NCI-H2081 treated with DMSO at 0.1 percent for 48 hours (cell line): Measurements from ENCODE around the gene CCSER1.
"Not testable (repeated sequence)": the region's sequence is repeated elsewhere in the genome, so short reads cannot be mapped to it uniquely, and the experiment has no call there.

Source experiments
- DNase-seq: peaks from one replicate; lab custom pipeline; 2025; lab: John Stamatoyannopoulos, UW

CCSER1 gene

DNA sequence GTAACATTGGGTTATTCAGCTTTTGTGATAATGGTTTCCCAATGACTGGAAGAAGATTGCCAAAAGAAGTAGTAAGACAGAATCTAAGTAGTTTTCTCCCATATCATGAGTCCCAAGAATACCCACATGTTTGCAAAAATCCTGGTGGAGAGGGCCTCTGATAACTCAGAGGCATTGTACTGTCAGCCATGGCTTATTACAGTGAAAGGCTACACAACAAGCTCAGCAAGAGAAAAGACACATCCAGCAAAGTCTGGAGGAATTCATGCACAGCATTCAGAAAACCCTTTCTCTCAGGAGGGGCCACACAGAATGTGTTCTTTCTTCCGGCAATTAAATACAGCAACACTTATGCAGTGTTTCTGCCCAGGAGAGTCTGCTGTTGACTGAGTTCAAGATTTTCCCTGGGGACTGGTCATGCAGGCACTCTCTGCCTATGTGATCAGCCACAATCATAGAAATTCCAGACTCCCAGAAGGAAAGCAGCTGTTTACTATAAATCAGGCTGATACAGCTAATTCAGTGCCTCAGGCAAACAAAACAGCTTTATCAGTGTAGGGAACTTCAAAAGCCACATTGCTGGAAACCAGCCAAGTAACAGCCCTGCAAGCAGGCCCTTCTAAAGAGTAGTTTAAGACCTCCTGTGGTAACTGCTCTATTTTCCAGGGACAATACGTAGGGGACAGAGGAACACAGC is 937.1 kb downstream of the CCSER1 start:
- peak; percentile 29 for DNase-seq

DNA sequence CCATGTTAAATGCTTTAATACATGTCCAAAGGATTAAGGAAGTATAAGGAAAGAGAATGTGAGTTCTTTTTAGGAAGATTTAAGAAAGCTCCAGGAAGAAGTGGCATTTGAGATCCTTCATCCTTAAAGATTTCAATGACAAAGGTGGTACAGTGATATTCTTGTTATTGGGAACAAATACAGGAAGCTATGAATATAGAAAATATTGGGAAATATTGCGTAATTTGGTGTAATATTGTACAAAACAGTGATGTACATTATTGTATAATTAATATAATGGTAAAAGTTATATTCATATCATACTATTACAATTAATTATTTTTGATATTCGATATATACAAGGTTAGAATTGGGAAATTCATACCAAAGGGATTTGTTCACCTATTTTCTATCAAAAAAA is 937.9 kb downstream of the CCSER1 start:
- DNase-seq = no peak

- no peak for DNase-seq
Observed at GRCh38 chr4:91070736-91071135, 943.5 kb downstream of the CCSER1 start.

DNA sequence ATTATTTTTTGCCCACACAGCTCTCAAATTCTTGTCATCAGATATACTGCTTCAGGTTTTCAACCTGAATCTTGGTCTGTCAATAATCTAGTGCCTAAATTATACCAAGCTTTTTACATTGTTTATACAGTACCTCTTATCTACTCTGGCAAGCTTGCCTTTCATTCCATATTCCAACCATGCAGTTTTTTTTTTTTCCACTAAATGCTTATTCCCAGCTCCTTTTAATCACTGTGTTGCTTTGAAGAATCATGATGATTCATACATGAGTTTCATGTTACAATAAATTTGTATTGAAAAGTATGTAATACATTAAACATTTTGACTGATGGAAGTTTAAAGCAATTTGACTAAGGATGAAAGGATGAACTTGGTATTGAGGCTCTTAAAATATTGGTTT is 949.0 kb downstream of the CCSER1 start:
- no peak for DNase-seq

GRCh38 chr4:91085961-91086360 is 958.8 kb downstream of the CCSER1 start:
- no peak for DNase-seq

DNA sequence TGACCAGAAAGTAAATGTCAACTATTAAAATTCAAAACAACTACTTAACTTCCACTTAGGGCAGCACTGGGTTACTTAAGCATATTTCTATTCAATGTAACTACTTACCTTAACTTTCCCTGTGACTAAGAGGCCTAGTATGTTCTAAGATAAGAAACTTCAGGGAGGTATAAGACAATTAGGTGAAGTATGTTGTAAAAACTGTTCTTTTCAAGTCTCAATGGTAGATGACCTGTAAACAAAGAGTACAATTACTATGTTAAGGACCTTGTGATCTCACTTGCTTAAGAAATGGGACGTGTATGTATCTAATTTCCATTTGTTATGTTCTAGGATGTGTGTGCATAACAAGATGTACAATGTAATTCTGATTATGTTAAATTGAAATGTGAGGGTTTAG is 960.5 kb downstream of the CCSER1 start:
- no peak for DNase-seq

DNA sequence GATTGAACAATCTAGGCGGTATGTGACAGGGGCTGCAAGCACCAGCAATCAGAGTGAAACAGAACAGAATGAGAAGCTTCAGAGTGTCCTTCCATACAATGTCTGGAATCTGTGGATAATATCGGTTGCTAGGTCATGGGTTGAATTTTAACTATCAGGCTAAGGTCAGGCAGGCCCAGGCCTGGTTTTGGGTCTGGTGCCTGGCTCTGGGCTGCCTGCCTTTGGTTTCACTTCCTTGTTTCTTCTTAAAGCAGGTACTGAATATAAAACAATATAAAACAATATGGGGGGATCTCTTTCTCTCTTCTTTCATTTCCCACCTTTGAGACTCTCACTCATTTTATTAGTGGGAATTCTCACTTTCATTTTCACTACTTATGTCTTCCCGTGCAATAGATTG is 962.0 kb downstream of the CCSER1 start:
- no peak for DNase-seq

DNA sequence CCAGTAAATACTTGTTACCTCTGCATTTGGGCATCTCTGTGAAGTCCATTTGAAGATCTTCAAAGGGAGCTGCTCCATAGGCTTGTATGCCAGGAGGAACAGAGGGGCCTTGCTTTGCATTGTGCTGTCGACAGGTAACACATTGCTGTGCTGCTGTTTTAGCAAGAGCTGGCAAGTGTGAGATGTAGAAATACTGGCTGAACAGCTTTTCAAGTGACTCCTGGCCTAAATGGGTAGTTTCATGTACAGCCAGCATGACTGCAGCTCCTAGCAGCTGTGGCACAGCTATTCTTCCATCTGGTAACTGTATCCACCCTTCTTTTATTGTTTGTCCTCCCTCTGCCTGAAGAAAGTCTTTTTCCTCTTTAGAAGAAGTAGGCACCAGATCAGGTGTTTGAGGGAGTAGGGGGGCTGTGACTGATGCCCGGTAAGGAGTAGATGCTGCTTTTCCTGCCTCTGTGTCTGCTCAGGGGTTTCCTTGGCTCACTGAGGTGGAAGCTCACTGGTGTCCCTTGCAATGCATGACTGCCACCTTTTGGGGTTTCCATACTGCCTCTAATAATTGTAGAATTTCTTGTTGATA is 965.3 kb downstream of the CCSER1 start:
- DNase-seq = no peak

DNA sequence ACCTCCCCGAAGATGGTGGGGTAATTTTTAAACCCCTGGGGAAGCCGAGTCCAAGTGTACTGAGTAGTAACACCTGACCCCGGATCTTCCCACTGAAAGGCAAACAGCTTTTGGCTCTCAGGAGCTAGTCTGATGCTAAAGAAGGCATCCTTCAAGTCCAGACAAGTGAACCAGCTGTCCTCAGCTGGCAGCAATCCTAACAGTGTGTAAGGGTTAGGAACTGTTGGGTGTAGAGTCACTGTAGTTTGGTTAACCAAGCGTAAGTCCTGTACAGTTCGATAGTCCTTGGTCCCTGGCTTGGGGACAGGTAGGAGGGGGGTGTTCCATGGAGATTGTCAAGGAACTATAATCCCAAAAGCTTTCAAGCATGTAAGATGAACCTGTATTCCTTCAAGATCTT is 967.0 kb downstream of the CCSER1 start:
- not testable (repeated sequence) for DNase-seq

DNA sequence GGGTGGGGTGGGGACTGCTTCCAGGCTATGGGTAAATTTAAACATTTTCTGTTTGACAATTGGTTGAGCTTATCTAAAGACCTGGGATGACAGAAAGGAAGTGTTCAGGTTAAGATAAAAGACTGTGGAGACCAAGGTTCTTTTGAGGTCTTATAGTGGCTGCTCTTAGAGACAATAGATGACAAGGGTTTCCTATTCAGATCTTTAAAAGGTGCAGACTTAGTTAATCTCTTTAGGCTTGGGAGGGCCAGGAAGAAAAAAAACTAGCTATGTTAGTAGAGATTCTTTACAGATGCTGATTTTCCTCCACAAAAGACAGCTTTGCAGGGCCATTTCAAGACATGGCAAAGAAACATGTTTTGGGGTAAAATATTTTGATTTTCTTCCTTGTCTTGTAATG is 972.5 kb downstream of the CCSER1 start:
- DNase-seq = no peak

DNA sequence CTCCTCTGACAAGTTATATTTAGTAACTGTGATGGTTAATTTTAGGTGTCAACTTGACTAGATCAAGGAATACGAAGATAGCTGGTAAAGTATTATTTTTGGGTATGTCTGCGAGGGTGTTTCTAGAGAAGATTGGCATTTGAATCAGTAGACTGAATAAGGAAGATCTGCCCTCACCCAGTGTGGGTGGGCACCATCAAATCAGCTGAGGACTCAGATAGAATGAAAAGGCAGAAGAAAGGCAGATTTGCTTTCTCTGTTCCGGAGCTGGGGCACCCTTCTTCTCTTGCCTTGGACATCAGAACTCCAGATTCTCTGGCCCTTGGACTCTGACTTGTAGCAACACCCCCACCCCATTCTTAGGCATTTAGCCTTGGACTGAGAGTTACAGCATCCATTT is 981.6 kb downstream of the CCSER1 start:
- DNase-seq = no peak

DNA sequence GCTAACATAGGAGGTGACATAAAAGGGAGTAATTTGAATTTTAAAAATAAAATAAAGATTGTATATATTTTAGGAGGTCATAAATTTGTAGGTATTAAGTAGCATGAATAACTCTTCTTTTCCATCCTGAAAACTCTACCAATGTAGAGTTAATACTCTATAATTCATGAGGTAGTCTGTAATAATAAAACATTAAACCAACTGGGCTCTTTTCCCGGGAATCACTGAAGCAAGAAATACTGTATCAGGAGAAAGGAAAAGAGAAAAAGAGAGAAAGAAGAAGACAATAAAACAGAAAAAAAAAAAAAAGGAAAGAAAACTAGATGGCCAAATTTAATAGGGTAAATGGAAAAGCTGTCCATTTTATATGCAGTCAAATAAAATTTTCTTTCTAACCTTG is 984.4 kb downstream of the CCSER1 start:
- no peak for DNase-seq

DNA sequence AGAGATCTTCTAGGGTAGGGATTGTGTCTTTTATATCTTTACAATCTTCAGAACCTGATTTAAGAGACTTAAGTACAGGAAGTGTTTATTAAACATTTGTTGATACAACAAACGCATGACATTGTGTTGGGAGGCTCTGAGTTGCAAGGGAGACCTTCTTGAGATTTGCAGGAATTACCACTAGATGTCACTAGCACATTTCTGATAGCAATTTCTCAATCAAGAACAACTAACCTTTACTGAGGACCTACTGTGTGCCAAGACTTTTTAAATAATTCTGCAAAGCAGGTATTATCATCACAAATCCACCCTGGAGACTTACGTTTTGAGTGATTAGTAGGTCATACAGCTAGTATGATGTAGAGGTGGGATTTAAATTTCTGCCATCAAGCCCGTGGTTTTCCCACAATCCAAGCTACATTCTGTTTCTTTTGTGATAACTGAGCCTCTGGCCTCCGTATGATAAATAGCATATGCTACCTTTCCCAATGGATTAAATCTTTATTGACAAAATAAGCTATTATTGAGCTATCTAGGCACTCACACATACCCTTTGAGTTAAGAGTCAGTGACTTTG is 986.0 kb downstream of the CCSER1 start:
- no peak for DNase-seq

- DNase-seq = no peak
Observed at GRCh38 chr4:91114386-91114785, 987.2 kb downstream of the CCSER1 start.

- no peak for DNase-seq
Observed at GRCh38 chr4:91116861-91117260, 989.7 kb downstream of the CCSER1 start.

DNA sequence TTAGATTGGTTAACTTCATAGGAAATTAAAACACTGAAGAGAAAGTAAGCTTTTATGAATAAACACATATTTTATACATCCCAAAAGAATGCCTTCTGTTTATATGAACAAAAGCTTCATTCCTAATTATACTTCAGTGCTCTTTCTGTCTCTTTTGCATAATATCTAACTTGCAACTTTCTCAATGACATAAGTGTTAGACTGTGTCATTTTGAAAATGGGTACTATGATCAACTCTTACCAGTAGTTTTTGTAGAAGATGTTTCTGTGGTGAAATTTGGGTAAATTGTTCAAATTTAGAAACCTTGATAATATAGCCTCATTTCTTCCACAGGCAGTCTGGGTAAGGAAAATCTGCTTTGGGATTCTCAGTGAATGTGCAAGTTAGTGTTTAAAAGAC is 991.4 kb downstream of the CCSER1 start:
- no peak for DNase-seq

GRCh38 chr4:91123742-91124141 is 996.5 kb downstream of the CCSER1 start:
- DNase-seq = no peak

- DNase-seq = no peak
Observed at GRCh38 chr4:91127192-91127591, 1000.0 kb downstream of the CCSER1 start.

DNA sequence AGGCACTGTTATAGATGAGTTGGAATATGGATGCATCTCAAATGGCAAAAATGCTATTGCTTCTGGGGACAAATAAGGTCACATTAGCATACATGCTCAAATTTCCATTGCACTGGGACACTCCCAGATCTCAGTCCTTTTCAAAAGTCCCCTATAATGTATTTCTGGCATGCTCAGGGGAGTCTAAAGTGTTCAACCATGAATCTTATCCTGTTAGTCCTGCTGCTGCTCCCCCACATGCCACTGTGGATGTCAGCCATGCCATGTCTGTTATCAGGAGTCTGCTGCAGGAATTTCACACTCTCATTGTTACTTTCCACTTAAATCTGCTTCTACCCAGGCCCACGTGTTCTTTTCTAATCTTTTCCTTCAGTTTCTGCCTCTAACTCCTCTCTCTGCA is 1000.6 kb downstream of the CCSER1 start:
- no peak for DNase-seq

DNA sequence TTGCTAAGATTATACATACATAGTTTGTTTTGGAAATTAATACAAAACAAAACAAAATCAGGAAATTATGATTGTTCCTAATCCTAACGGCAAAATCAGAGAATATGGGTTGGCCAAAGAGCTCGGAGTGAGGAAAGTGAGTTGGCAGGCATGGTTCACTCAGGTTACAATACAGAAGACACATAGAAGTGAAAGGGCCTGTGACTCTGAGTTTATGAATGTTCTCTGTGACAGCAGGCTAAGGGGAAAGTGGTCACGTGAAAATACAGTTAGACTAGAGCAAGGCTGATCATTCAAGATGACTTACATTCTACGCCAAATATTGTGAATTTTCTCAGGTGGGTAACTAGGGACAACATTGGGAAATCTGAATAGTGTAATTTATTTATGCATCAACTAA is 1001.3 kb downstream of the CCSER1 start:
- DNase-seq = no peak

DNA sequence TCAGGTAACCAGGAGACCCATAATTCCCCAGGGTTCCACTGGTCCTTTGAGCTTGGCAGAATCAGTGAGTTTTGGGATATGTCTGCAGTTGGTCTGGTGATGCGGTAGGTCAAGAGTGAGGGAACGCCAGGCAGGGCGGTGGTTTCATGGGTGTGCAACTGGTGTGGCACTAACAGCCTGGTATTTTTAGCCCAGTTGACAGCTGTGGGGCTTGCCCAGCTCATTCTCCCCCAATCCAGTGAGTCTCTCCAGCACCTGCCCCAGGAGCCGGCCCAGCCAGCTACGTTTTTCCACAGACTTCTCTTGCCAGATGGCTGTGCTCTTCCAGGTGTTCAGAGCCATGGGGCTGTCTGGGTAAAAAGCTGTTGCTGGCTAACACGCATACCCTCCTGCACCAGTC is 1019.9 kb downstream of the CCSER1 start:
- no peak for DNase-seq

- not testable (repeated sequence) for DNase-seq
Observed at GRCh38 chr4:91154041-91154440, 1026.8 kb downstream of the CCSER1 start.

DNA sequence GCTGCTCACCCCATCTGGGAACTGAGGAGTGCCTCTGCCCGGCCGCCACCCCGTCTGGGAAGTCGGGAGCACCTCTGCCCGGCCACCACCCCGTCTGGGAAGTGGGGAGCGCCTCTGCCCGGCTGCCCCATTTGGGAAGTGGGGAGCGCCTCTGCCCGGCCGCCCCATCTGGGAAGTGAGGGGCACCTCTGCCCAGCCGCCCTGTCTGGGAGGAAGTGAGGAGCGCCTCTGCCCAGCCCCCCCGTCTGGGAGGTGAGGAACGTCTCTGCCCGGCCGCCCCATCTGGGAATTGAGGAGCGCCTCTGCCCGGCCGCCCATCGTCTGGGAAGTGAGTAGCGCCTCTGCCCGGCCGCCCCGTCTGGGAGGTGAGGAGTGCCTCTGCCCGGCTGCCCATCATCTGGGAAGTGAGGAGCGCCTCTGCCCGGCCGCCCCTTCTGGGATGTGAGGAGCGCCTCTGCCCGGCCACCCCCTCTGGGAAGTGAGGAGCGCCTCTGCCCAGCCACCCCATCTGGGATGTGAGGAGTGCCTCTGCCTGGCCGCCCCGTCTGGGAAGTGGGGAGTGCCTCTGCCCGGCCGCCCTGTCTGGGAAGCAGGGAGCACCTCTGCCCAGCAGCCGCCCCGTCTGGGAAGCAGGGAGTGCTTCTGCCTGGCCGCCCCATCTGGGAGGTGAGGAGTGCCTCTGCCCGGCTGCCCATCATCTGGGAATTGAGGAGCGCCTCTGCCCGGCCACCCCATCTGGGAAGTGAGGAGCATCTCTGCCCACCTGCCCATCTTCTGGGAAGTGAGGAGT is 1040.9 kb downstream of the CCSER1 start:
- not testable (repeated sequence) for DNase-seq
